ENCODE measurements around the gene SEMA5B. TPM values are rescaled to one million over a fixed set of nuclear protein-coding genes. Genes with fewer than 3 reads are reported as not detected.

The SEMA5B gene
- total and polyA plus RNA-seq, 9 of the 15 experiments (the other 6 are each of a cell fraction or from before 2014, with no cell fraction given): not detected

DNA sequence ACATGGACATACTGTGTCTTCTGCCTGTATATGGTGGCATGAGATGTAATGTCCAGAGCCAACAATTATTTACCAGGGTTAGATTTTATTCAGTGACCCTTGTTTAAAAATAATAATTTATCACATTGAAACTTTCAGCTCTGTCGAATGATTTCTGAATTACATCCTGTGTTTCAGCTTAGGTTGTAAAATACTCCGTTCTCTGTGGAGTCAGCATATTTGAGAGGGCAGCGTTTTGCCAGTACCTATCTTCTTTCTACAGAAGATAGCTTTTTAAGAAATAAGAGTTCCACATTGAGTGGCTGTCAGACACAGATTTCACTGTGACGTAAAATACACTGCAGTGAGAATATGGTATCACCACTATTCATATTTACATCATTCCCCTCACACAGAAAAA lies 147.4 kb downstream of the SEMA5B start:
- Histone ChIP-seq H3K36me3 (ENCODE audit: control insufficient read depth, insufficient read depth, low read length) (no peaks in the 10 kb centered on the region; the same call in 2 of the 3 replicates), H3K9ac (ENCODE audit: insufficient read depth in 1 of 2, low read depth in 2 of 2, low read length in 2 of 2) (no peak overlapping the region), H3K9me1 (ENCODE audit: control insufficient read depth, insufficient read depth, low read length) (no peaks in the 10 kb centered on the region), H2AFZ (ENCODE audit: low read depth, low read length) (no peak overlapping the region), H3K4me2 (ENCODE audit: insufficient read depth, low read length) (no peak overlapping the region), H3K27ac (ENCODE audit: extremely low read depth, low read depth, low read length) (no peak overlapping the region), H3K4me3 (no peak overlapping the region), H3K4me1 (replicated peaks in 1 of 2; ENCODE audit: control insufficient read depth in 2 of 2, insufficient read depth in 2 of 2, low read length in 2 of 2) (no peaks in the 10 kb centered on the region), H4K20me1 (replicated peaks; ENCODE audit: control insufficient read depth, insufficient read depth, low read length) (no peaks in the 10 kb centered on the region), H3K79me2 (ENCODE audit: control insufficient read depth, insufficient read depth, low read length) (no peaks in the 10 kb centered on the region), H3K27me3 (ENCODE audit: control insufficient read depth in 2 of 2, insufficient read depth in 2 of 2, low read length in 2 of 2) (peaks cover 0 to 6% of the 10 kb centered on the region in 2 experiments; a peak in 1 of 5 replicates), H3K9me3 (replicated peaks; ENCODE audit: control insufficient read depth, insufficient read depth, low read depth, low read length) (no peaks in the 10 kb centered on the region)
- DNase-seq (ENCODE audit: extremely low read depth in 1 of 4, low spot score in 3 of 4): no peak
- TF ChIP-seq MTF1 (CRISPR knock-in tag; IDR thresholded peaks at IDR 0.05; ENCODE audit: borderline replicate concordance) (no peak), KDM4B (IDR thresholded peaks at IDR 0.05; ENCODE audit: borderline replicate concordance in 2 of 2, low read depth in 1 of 2) (no peak), NONO (IDR thresholded peaks at IDR 0.05; ENCODE audit: low read depth in 2 of 2, low read length in 1 of 2) (no peak), MAFK (IDR thresholded peaks at IDR 0.05; ENCODE audit: low read length) (no peak), EWSR1 (IDR thresholded peaks at IDR 0.05; ENCODE audit: borderline replicate concordance, low read depth, partially characterized antibody) (no peak)
- TF ChIP-seq, protein P1, sequence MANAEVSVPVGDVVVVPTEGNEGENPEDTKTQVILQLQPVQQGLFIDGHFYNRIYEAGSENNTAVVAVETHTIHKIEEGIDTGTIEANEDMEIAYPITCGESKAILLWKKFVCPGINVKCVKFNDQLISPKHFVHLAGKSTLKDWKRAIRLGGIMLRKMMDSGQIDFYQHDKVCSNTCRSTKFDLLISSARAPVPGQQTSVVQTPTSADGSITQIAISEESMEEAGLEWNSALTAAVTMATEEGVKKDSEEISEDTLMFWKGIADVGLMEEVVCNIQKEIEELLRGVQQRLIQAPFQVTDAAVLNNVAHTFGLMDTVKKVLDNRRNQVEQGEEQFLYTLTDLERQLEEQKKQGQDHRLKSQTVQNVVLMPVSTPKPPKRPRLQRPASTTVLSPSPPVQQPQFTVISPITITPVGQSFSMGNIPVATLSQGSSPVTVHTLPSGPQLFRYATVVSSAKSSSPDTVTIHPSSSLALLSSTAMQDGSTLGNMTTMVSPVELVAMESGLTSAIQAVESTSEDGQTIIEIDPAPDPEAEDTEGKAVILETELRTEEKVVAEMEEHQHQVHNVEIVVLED (CRISPR knock-in tag; IDR thresholded peaks at IDR 0.05): no peak
- no TSS peak for BruUV-seq (replicated peaks)
- no peak for FAIRE-seq
- intact Hi-C loops (cut with micrococcal nuclease): no loop called here
- ChIA-PET CTCF (ENCODE audit: low intra/inter-chr PET ratio) (no interaction called here), POLR2A (no interaction called here)
- in situ Hi-C loops (cut with MboI): no loop called here
- 26% methylated on average over 4 of the region's 4 CpGs for WGBS (ENCODE audit: insufficient coverage, low coverage, missing lambda C conversion rate)
- ATAC-seq: no peak

Data from K562 (cell line).